Gastroesophageal sphincter (tissue), 3 donors: ENCODE results near the gene ACRBP.

Experiments
- CTCF ChIP-seq, 4 experiments: fragments of 200-600 bp in 2 of 4; fragments of 450-650 bp in 2 of 4; sonication (generic) in 1 of 4; IDR thresholded peaks; one replicate each; pipeline ENCODE4 v1.5.1; 2017 to 2019; ENCODE audit warnings: antibody characterized with exemption in 4 of 4, mild to moderate bottlenecking in 2 of 4, moderate library complexity in 2 of 4
- POLR2AphosphoS5 ChIP-seq: sonication (generic); formaldehyde crosslinking; IDR thresholded peaks from one replicate; pipeline ENCODE4 v1.6.1; 2017; ENCODE audit warnings: antibody characterized with exemption

GRCh38 chr12:6632026-6632983 lies 14.9 kb downstream of the ACRBP start:
- TF ChIP-seq CTCF (IDR thresholded peaks at IDR 0.05): no peak
- TF ChIP-seq POLR2AphosphoS5: no peak
